SK-N-SH (cell line): ENCODE data around the gene SLC17A5.

ENCODE experiments used
- CHD2 ChIP-seq: fragments of 150-350 bp; IDR thresholded peaks from 2 replicates; pipeline ENCODE4 v1.6.1; 2018; ENCODE audit warnings: low read length; ENCODE audit not compliant: partially characterized antibody
- FOXJ3 ChIP-seq: sonication (generic); formaldehyde crosslinking; IDR thresholded peaks from 2 replicates; pipeline ENCODE4 v1.5.1; 2020; ENCODE audit warnings: mild to moderate bottlenecking, missing genetic modification reagents
- MEF2A ChIP-seq: IDR thresholded peaks from 2 replicates; pipeline ENCODE4 v1.4.0; 2012; ENCODE audit warnings: low read depth, borderline replicate concordance
- MXI1 ChIP-seq: IDR thresholded peaks from 2 replicates; pipeline ENCODE4 v1.6.1; 2012; ENCODE audit warnings: mild to moderate bottlenecking, low read depth, low read length, improper control_type of control experiment
- NFIC ChIP-seq: IDR thresholded peaks from 2 replicates; pipeline ENCODE4 v1.4.0; 2012; ENCODE audit warnings: borderline replicate concordance
- NRF1 ChIP-seq: IDR thresholded peaks from 2 replicates; pipeline ENCODE4 v1.6.1; 2012; ENCODE audit warnings: low read depth, mild to moderate bottlenecking, low read length
- POLR2AphosphoS5 ChIP-seq: IDR thresholded peaks from 2 replicates; pipeline ENCODE4 v1.6.1; 2012; ENCODE audit warnings: low read depth, low read length
- RCOR1 ChIP-seq: fragments of 150-350 bp; IDR thresholded peaks from 2 replicates; pipeline ENCODE4 v1.6.1; 2017; ENCODE audit warnings: antibody characterized with exemption, low read length
- RXRA ChIP-seq: IDR thresholded peaks from 2 replicates; pipeline ENCODE4 v1.4.0; 2012; ENCODE audit warnings: low read depth, mild to moderate bottlenecking, borderline replicate concordance
- TCF12 ChIP-seq: IDR thresholded peaks from 2 replicates; pipeline ENCODE4 v1.4.0; 2012
- TF ChIP-seq, protein P1 (sequence below): IDR thresholded peaks from 2 replicates; pipeline ENCODE4 v1.4.0; 2012; ENCODE audit warnings: low read depth, borderline replicate concordance
- TF ChIP-seq, protein P2 (sequence below): fragments of 200-600 bp; sonication (generic); IDR thresholded peaks from 2 replicates; pipeline ENCODE4 v1.6.1; 2017; ENCODE audit warnings: antibody characterized with exemption, mild to moderate bottlenecking, moderate library complexity
- TF ChIP-seq, protein P3 (sequence below): IDR thresholded peaks from 2 replicates; pipeline ENCODE4; 2012

DNA sequence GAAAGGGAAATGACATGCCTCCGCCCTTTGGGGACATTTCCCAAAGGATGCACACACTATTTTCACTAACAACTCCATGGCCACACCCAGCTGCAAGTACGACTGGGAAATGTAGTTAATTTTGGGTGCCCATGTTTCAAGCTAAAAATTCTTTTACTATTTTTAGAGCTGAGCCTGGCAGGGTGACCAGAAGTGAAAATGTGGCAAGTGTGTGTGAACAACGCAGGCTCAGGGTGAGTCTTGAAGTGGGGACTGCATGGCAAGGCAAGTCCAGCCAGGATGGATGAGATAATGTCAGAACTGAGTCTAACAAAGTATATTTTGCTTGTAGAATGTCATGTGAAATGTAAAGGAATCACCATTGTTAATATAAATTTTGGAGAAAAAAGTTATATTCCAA is 25.2 kb upstream of the SLC17A5 start:
- TF ChIP-seq, protein P1, sequence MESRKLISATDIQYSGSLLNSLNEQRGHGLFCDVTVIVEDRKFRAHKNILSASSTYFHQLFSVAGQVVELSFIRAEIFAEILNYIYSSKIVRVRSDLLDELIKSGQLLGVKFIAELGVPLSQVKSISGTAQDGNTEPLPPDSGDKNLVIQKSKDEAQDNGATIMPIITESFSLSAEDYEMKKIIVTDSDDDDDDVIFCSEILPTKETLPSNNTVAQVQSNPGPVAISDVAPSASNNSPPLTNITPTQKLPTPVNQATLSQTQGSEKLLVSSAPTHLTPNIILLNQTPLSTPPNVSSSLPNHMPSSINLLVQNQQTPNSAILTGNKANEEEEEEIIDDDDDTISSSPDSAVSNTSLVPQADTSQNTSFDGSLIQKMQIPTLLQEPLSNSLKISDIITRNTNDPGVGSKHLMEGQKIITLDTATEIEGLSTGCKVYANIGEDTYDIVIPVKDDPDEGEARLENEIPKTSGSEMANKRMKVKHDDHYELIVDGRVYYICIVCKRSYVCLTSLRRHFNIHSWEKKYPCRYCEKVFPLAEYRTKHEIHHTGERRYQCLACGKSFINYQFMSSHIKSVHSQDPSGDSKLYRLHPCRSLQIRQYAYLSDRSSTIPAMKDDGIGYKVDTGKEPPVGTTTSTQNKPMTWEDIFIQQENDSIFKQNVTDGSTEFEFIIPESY, result no peak
- TF ChIP-seq, protein P2, sequence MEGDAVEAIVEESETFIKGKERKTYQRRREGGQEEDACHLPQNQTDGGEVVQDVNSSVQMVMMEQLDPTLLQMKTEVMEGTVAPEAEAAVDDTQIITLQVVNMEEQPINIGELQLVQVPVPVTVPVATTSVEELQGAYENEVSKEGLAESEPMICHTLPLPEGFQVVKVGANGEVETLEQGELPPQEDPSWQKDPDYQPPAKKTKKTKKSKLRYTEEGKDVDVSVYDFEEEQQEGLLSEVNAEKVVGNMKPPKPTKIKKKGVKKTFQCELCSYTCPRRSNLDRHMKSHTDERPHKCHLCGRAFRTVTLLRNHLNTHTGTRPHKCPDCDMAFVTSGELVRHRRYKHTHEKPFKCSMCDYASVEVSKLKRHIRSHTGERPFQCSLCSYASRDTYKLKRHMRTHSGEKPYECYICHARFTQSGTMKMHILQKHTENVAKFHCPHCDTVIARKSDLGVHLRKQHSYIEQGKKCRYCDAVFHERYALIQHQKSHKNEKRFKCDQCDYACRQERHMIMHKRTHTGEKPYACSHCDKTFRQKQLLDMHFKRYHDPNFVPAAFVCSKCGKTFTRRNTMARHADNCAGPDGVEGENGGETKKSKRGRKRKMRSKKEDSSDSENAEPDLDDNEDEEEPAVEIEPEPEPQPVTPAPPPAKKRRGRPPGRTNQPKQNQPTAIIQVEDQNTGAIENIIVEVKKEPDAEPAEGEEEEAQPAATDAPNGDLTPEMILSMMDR, result no peak
- no peak for TF ChIP-seq TCF12
- no peak for TF ChIP-seq POLR2AphosphoS5
- TF ChIP-seq CHD2, result no peak
- no peak for TF ChIP-seq FOXJ3 (CRISPR knock-in tag)
- no peak for TF ChIP-seq MEF2A
- TF ChIP-seq, protein P3, sequence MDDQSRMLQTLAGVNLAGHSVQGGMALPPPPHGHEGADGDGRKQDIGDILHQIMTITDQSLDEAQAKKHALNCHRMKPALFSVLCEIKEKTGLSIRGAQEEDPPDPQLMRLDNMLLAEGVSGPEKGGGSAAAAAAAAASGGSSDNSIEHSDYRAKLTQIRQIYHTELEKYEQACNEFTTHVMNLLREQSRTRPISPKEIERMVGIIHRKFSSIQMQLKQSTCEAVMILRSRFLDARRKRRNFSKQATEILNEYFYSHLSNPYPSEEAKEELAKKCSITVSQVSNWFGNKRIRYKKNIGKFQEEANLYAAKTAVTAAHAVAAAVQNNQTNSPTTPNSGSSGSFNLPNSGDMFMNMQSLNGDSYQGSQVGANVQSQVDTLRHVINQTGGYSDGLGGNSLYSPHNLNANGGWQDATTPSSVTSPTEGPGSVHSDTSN, result no peak
- TF ChIP-seq RCOR1, result no peak
- TF ChIP-seq RXRA, result no peak
- TF ChIP-seq NRF1, result no peak
- TF ChIP-seq NFIC, result no peak
- TF ChIP-seq MXI1, result no peak
